ENCODE results near the gene FLNB. TPM values are rescaled to one million over a fixed set of nuclear protein-coding genes. Genes with fewer than 3 reads are reported as not detected.

Gene FLNB
- polyA plus RNA-seq, 1 of the 3 experiments (the other 2 are of a cell fraction): 127 TPM

DNA sequence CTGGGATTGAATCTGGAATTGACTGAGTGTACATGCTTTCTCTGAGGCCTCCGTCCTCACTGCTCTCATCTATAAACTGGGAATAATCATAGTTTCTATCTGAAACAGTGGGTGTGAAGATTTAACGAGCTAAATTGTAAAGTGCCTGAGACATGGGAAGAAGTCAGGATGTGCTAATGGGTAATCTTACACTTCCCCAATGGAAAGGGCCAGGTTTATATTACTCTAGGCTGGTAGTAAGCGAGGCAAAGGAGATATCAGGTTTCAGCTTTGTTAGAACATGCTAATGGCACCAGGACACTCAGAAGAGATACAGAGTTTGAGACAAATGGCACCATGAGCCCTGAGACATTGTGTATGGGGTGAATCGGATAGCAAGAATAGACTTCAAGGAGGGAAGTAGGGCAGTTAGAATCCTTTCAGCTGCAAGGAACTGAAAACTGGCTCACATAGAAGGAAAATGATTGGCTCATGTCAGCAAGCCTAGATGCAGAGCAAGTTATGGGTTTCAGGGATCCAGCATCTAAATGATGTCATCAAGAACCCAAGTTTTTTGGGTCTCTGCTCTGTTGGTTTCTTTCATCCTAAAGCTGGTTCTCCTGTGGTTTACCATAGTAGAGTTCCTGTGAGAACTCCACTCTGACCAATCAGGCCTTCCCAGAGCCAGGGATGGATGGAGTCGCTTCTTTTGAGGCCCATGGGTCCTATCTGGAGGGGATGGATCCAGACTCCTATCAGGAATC is 21.8 kb downstream of the FLNB start:
- Histone ChIP-seq H4K20me1 (ENCODE audit: insufficient read depth) (peaks cover 81% of the 10 kb centered on the region), H3K4me1 (ENCODE audit: control insufficient read depth in 1 of 2, insufficient read depth in 2 of 2, low read depth in 1 of 2, low read length in 1 of 2) (peaks cover 15 to 17% of the 10 kb centered on the region in 2 experiments; a peak in 2 of 4 replicates), H3K36me3 (replicated peaks in 1 of 2; ENCODE audit: control insufficient read depth in 1 of 2, insufficient read depth in 2 of 2, low read length in 1 of 2) (no peaks in the 10 kb centered on the region), H3K27ac (ENCODE audit: low read depth in 2 of 2, low read length in 1 of 2) (no peak overlapping the region), H3K9me3 (no peaks in the 10 kb centered on the region), H3K4me3 (ENCODE audit: low read depth in 2 of 2, low read length in 1 of 2) (no peak overlapping the region), H3K4me2 (no peak overlapping the region), H3K9me2 (no peaks in the 10 kb centered on the region), H3F3A (replicated peaks; ENCODE audit: insufficient read depth) (peaks cover 13% of the 10 kb centered on the region), H3K79me2 (ENCODE audit: insufficient read depth) (peaks cover 100% of the 10 kb centered on the region), H3K27me3 (ENCODE audit: insufficient read depth) (no peaks in the 10 kb centered on the region), H3K9ac (no peak overlapping the region), H2AFZ (ENCODE audit: low read depth) (no peak overlapping the region)
- 95% methylated on average over 5 of the region's 5 CpGs for WGBS (ENCODE audit: low lambda C conversion rate)
- ChIA-PET POLR2A (no interaction called here), CTCF (interaction anchor here (0.7 to 1.7 kb wide), 3 partner anchors 7 to 165 kb away, joined by 3 to 5 read pairs (median 4); no protein-coding TSS in a partner anchor)
- no peak for DNase-seq
- no peak for TF ChIP-seq REST (IDR thresholded peaks at IDR 0.05; ENCODE audit: low read depth, low read length)
- no peak for TF ChIP-seq EP300 (IDR thresholded peaks at IDR 0.05; ENCODE audit: borderline replicate concordance in 1 of 2, low read depth in 1 of 2, low read length in 1 of 2)
- no peak for TF ChIP-seq TAF1 (IDR thresholded peaks at IDR 0.05; ENCODE audit: borderline replicate concordance, low read depth, low read length)
- no peak for TF ChIP-seq POLR2AphosphoS5 (IDR thresholded peaks at IDR 0.05; ENCODE audit: low read depth, low read length)

GRCh38 chr3:58032186-58032585 is 24.0 kb downstream of the FLNB start:
- no peaks in the 10 kb centered on the region for H3K36me3 ChIP-seq (replicated peaks in 1 of 2; ENCODE audit: control insufficient read depth in 1 of 2, insufficient read depth in 2 of 2, low read length in 1 of 2)
- peaks cover 65% of the 10 kb centered on the region for H4K20me1 ChIP-seq (ENCODE audit: insufficient read depth)
- CTCF ChIA-PET: interaction anchor here (0.8 to 1.1 kb wide), 2 partner anchors 17 to 25 kb away, joined by 3 read pairs; no protein-coding TSS in a partner anchor

More at GRCh38 chr3:58032186-58032585, 24.0 kb downstream of the FLNB start:
- no peak overlapping the region for H3K27ac ChIP-seq (ENCODE audit: low read depth in 2 of 2, low read length in 1 of 2)
- DNase-seq: no peak
- peaks cover 100% of the 10 kb centered on the region for H3K79me2 ChIP-seq (ENCODE audit: insufficient read depth)
- H2AFZ ChIP-seq (ENCODE audit: low read depth): no peak overlapping the region
- no peaks in the 10 kb centered on the region for H3K9me3 ChIP-seq
- no peak for TF ChIP-seq NFIC (IDR thresholded peaks at IDR 0.05; ENCODE audit: borderline replicate concordance)
- peaks cover 0 to 6% of the 10 kb centered on the region in 2 experiments; a peak in 2 of 4 replicates for H3K4me1 ChIP-seq (ENCODE audit: control insufficient read depth in 1 of 2, insufficient read depth in 2 of 2, low read depth in 1 of 2, low read length in 1 of 2)
- no peak overlapping the region for H3K9ac ChIP-seq
- 94% methylated on average over 4 of the region's 4 CpGs for WGBS (ENCODE audit: low lambda C conversion rate)
- no peak overlapping the region for H3K4me3 ChIP-seq (ENCODE audit: low read depth in 2 of 2, low read length in 1 of 2)
- no peak overlapping the region for H3K4me2 ChIP-seq
- no peaks in the 10 kb centered on the region for H3K9me2 ChIP-seq
- POLR2A ChIA-PET: no interaction called here
- H3K27me3 ChIP-seq (ENCODE audit: insufficient read depth): no peaks in the 10 kb centered on the region
- H3F3A ChIP-seq (replicated peaks; ENCODE audit: insufficient read depth): peaks cover 25% of the 10 kb centered on the region

Data from SK-N-SH (cell line).